SJSA1 (cell line): Measurements from ENCODE around the gene PRKX. TPM values are rescaled to one million over a fixed set of nuclear protein-coding genes. Genes with fewer than 3 reads are reported as not detected.
"Not testable (repeated sequence)": the region's sequence is repeated elsewhere in the genome, so short reads cannot be mapped to it uniquely, and the experiment has no call there.

Experiments used
- DNase-seq, 2 experiments: peaks; one replicate each; pipeline ENCODE4 v3.0.0-alpha.2; 2015 to 2020; ENCODE audit warnings: low spot score in 2 of 2, low read depth in 1 of 2
- H3K27ac ChIP-seq: fragments of 250-450 bp; sonication (Bioruptor Pico); 2 replicates; pipeline ENCODE4 v1.5.1; 2020; ENCODE audit warnings: mild to moderate bottlenecking, moderate library complexity
- H3K27me3 ChIP-seq: fragments of 250-450 bp; sonication (Bioruptor Pico); replicated peaks from 2 replicates; pipeline ENCODE4 v1.5.1; 2020; ENCODE audit warnings: mild to moderate bottlenecking, moderate library complexity
- H3K36me3 ChIP-seq: fragments of 250-450 bp; sonication (Bioruptor Pico); 2 replicates; pipeline ENCODE4 v1.5.1; 2020; ENCODE audit warnings: mild to moderate bottlenecking
- H3K4me1 ChIP-seq: fragments of 250-450 bp; sonication (Bioruptor Pico); replicated peaks from 2 replicates; pipeline ENCODE4 v1.6.1; 2021; ENCODE audit warnings: mild to moderate bottlenecking
- H3K4me3 ChIP-seq: fragments of 250-450 bp; sonication (Bioruptor Pico); 2 replicates; pipeline ENCODE4 v1.5.1; 2020; ENCODE audit warnings: mild to moderate bottlenecking
- H3K9me3 ChIP-seq: fragments of 250-450 bp; sonication (Bioruptor Pico); replicated peaks from 2 replicates; pipeline ENCODE4 v1.5.1; 2020; ENCODE audit warnings: mild to moderate bottlenecking
- total RNA-seq: library from RNA; depleted of rRNA; stranded (reverse); fragments of >200 nt; shearing (Covaris generic); gene quantifications from 2 replicates; pipeline ENCODE4 v1.2.3, GENCODE V29; 2014; rRNA removed

Gene PRKX
- total RNA-seq = 3.7 and 8.3 TPM in 2 replicates

DNA sequence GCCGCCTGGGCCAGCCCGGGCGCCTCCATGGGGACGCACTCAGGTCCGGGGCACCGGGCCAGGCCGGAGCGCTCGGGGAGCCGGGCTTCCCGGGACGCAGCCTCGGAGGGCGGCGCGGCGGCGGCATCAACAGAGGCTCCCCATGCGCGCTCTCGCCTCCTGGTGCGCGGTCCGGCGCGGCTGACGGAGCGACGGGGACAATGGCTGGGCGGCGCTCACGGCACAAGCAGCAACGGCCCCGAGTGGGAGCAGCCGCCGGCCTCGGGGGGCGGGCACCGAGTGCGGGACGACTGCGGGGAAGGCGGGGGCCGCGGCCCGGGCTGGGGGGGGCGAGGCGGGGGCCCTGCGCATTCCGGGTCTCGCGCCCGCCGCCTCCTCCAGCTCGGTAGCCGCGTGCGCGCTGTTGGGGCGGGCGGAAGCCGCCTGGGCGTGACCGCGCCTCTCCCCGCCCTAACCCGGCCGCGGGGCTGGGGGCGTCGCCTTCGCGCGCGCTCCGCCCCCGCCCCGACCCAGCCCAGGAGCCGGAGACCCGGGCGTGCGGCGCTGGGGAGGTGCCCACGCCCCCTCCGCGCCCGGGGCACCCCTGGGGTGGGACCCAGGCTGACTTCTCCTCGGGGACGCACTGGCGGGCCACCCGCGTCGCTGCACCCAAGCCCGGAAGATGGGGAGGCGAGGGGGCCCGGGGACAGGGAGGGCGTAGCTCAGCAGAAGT lies at the start of gene PRKX:
TSS of gene PRKX (minus strand) at position 425 of the 712 bp plus-strand sequence. CDS start at position 29, 396 bp downstream.
- Histone ChIP-seq H3K4me3 (peak within 1 kb of the TSS; percentile 65), H3K9me3 (no peaks in the 10 kb centered on the region), H3K36me3 (no peaks in the 10 kb centered on the region), H3K4me1 (no peaks in the 10 kb centered on the region), H3K27ac (no peak within 1 kb of the TSS), H3K27me3 (no peaks in the 10 kb centered on the region)
- peak; percentile 38 to 47 for DNase-seq

DNA sequence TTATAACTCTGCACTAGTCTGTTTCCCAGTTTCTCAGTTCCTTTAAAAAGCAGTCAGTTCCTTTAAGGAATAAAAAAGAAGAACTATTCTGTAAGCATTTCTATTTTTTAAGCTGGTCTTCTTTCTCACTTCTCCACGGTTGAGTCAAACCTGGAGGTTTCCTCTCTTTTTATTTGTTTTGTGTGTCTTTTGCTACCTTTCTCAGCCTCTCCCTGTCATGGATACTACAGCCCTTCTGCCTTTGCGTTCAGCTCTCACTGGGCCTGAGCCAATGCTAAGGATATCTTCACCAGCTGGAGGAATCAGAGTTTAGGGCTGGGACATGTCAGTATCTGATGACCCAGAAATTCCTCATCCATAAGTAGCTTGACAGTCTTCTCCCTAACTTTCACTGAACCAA lies 49.7 kb upstream of the PRKX start:
- Histone ChIP-seq H3K4me1 (no peaks in the 10 kb centered on the region), H3K36me3 (no peaks in the 10 kb centered on the region), H3K27me3 (no peaks in the 10 kb centered on the region)

DNA sequence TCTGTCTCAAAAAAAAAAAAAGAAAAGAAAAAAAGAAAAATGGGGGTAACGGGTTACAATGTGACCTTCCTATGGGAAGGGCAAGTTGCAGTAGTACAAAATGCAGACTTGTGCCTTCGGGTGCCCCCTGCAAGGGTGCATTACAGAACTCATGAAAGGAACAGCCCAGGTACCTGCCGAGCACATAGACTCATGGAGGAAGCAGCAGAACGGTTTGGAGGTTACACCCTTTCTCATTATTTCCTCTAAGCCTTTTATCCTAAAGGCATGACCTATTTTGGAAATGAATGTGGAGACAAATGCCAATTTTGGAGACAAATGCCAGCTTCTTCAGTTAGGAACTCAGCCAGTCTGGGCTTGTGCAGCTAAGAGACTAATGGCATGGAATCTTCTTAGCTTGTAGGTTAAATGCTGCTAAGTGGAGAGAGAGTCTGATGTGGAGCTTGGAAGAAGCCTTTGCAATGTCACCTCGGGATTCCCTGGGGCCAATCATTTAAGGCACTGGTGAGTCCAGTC lies 44.1 kb upstream of the PRKX start:
- H3K27me3 ChIP-seq = no peaks in the 10 kb centered on the region
- H3K4me1 ChIP-seq = no peaks in the 10 kb centered on the region
- no peaks in the 10 kb centered on the region for H3K36me3 ChIP-seq
- no peak overlapping the region for H3K27ac ChIP-seq
- no peak overlapping the region for H3K4me3 ChIP-seq
- DNase-seq = no peak
- no peaks in the 10 kb centered on the region for H3K9me3 ChIP-seq

More for the DNA sequence above, 49.7 kb upstream of the PRKX start:
- Histone ChIP-seq H3K27ac (no peak overlapping the region), H3K4me3 (no peak overlapping the region), H3K9me3 (no peaks in the 10 kb centered on the region)
- DNase-seq = no peak

DNA sequence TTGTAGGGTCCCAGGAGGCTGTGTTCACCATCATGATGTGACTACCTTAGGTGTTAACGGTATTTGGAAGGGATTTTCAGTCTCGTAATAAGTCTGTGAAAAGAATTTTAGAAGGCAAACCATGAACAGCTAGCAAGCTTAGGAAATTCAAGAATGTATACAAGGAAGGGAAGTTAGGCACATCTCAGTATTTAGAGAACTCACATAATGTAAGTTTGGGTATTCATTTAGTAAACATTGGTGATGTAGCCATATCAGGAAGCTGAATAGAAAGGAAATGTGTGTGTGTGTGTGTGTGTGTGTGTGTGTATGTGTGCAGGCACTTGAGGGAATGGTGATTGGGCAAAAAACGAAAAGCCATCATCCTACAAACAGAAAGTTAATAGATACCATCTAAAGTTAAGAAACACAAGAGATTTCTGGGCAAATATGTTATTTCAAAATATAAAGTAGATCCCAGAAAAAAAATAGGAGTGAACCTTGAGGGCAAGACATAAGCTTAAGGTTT lies 34.7 kb upstream of the PRKX start:
- DNase-seq = no peak
- no peaks in the 10 kb centered on the region for H3K36me3 ChIP-seq
- no peak overlapping the region for H3K4me3 ChIP-seq
- no peaks in the 10 kb centered on the region for H3K4me1 ChIP-seq
- no peaks in the 10 kb centered on the region for H3K9me3 ChIP-seq
- no peaks in the 10 kb centered on the region for H3K27me3 ChIP-seq
- H3K27ac ChIP-seq = no peak overlapping the region

DNA sequence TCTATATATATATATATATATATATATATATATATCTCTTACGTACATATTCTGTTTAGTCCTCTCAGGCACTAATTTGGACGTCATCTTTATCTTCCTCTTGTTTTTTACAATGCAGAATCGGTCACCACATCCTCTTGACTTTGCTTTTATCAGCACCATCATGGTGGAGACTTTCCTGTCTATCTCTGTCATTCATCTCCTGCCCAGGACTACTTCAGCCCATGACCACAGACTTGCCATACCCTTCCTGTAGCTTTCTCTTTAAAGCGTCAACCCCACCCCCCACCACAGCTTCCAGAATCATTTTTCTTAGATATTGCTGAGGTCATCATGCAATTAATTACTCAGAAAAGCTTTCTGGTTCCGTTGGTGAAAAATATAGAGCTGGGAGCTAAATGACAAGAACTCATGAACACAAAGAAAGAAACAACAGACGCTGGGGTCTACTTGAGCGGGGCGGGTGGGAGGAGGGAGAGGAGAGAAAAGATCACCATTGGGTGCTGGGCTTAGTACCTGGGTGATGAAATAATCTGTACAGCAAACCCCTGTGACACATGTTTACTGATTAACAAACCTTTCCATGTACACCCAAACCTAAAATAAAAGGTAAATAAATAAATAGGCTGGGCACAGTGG lies 30.5 kb upstream of the PRKX start:
- Histone ChIP-seq H3K4me3 (no peak overlapping the region), H3K27ac (no peak overlapping the region), H3K4me1 (no peaks in the 10 kb centered on the region), H3K36me3 (no peaks in the 10 kb centered on the region), H3K9me3 (no peaks in the 10 kb centered on the region), H3K27me3 (no peaks in the 10 kb centered on the region)
- no peak for DNase-seq

DNA sequence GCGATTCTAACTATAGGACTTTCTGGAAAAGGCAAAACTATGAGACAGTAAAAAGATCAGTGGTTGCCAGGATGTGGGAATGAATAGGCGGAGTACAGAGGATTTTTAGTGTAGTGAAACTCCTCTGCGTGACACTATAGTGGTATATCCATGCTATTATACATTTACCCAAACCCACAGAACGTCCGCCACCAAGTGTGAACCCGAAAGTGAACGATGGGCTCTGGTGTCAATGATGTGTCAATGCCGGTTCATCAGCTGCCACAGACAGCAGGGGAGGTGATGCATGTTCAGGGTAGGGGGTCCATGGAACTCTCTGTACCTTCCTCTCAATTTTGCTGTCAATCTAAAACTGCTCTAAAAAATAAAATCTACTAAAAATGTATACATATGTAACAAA lies 27.5 kb upstream of the PRKX start:
- H3K4me3 ChIP-seq, H3K27ac ChIP-seq, H3K4me1 ChIP-seq, H3K36me3 ChIP-seq, H3K9me3 ChIP-seq, H3K27me3 ChIP-seq, DNase-seq: not testable (repeated sequence)

DNA sequence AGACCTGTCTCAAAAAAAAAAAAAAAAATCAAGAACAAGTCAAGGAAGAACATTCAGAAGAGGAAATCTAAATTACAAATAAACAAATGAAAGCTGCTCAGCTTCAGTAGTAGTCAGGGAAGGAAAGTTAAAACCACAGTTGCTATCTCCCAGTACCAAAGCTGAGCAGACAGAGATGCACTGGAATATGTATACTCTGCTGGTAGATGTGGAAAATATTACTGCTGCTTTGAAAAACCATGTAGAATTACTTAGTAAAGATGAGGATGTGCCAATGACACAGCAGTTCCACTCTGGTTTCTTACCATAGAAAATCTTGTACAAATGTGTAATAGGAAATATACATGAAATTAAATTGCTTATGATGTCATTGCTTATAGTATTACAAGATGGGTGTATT lies 25.1 kb upstream of the PRKX start:
- Histone ChIP-seq H3K27ac (no peak overlapping the region), H3K27me3 (no peaks in the 10 kb centered on the region), H3K9me3 (no peaks in the 10 kb centered on the region), H3K4me1 (no peaks in the 10 kb centered on the region), H3K36me3 (no peaks in the 10 kb centered on the region), H3K4me3 (no peak overlapping the region)
- no peak for DNase-seq

DNA sequence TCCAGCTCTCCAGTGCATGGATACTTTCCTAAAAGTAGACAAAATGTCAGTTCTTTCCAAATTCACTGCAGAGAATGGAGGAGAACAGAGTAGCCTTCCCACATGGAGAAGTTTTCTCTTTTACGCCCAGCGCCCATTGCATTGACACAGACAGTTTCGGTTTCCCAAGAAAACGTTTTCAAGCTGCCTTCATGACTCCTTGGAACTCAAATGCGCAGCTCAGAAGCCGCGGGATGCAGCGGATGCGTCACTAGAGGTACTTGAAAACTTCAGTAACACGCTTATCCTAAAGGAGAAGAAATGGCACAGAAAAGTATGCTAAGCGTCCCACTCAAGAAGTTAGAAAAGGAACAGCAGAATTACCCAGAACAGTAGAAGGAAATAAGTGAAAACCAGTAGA lies 23.1 kb upstream of the PRKX start:
- H3K27me3 ChIP-seq, H3K4me3 ChIP-seq, H3K27ac ChIP-seq, H3K36me3 ChIP-seq, H3K9me3 ChIP-seq, DNase-seq, H3K4me1 ChIP-seq: not testable (repeated sequence)

DNA sequence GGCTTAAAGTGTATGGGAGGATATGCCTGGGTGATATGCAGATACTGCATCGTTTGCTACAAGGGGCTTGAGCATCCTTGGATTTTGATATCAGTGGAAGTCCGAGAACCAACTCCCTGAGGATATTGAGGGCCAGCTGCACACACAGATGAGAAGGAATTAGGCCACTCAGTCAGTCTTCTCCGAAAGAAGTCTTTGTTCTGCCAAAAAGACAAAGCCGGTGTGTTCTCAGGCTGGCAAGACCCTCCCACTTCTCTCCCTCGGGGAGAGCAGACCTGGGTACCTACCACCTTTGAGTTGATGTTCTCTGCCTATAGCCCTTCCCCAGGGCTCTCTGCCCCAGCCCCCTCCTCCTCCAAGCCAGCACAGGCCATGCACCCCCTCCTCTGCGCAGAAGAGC lies 22.4 kb upstream of the PRKX start:
- not testable (repeated sequence) for DNase-seq, H3K27ac ChIP-seq, H3K4me1 ChIP-seq, H3K9me3 ChIP-seq, H3K4me3 ChIP-seq, H3K36me3 ChIP-seq, H3K27me3 ChIP-seq

DNA sequence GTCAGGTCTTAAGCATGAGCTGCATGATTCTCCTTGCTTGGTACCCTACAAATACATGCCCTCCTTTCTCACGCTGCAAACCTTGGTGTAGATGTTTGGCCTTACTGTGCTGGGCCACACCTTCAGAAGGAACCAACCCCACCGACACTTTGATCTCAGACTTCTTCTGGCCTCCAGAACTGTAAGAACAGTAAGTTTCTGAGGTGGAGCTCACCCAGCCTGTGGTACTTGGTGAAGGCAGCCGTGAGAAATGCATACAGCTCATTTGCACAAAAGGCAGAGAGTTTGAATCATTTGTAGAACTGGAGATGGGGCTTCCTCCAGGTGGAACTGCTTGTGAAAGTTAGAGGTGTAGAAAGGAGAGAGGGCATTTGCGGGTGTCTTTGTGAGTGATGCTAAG lies 21.0 kb upstream of the PRKX start:
- not testable (repeated sequence) for H3K27me3 ChIP-seq, H3K36me3 ChIP-seq, DNase-seq, H3K9me3 ChIP-seq, H3K4me3 ChIP-seq, H3K27ac ChIP-seq, H3K4me1 ChIP-seq

DNA sequence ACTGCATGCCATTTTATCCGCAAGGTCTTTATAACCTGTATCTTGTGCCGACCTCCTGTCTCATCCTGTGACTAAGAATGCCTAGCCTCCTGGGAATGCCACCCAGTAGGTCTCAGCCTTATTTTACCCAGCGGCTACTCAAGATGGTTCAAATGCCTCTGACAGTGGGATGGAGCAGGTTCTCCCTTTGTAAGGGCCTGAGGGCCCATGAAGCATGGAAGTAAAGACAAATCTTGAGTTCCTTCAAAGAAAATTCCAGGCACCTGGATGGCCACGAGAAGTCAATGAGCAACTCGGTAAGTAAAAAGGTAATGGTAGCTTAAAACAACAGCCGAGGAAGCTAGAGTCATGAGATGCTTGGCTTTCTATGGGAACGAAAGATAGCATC lies 19.6 kb upstream of the PRKX start:
- no peaks in the 10 kb centered on the region for H3K9me3 ChIP-seq
- H3K27ac ChIP-seq = no peak overlapping the region

DNA sequence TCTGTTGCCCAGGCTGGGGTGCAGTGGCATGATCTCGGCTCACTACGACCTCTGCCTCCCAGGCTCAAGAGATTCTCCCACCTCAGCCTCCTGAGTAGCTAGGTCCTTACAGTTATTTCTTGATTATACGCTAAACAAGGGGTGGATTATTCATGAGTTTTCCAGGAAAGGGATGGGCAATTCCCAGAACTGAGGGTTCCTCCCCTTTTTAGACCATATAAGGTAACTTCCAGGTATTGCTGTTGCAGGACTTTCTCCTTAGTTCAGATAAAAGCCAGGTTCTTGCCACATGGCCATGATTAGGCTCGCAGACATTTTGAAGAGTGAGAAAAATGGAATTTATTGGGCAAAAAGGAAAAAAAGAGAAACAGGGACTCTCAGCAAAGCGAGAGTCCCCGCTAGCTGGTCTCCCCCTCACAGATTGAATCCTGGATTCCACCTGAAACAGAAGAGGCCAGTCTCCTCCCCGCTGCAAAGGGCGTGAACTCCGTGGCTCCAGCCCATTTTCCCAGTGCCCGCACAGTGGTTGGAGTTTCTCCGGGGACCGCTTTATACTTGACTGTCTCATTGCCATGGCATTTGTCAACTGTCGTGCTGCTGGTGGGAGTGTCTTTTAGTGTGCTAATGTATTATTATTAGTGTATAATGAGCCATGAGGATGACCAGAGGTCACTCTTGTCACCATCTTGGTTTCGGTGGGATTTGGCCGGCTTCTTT lies 19.0 kb upstream of the PRKX start:
- not testable (repeated sequence) for H3K4me3 ChIP-seq, H3K27me3 ChIP-seq, H3K27ac ChIP-seq, H3K4me1 ChIP-seq, H3K9me3 ChIP-seq, H3K36me3 ChIP-seq, DNase-seq

More for the DNA sequence above, 19.6 kb upstream of the PRKX start:
- Histone ChIP-seq H3K27me3 (no peaks in the 10 kb centered on the region), H3K4me1 (0 out of 2 replicates have a peak, but pooled peaks cover 4% of the 10 kb centered on the region), H3K36me3 (no peaks in the 10 kb centered on the region), H3K4me3 (no peak overlapping the region)
- DNase-seq = no peak

DNA sequence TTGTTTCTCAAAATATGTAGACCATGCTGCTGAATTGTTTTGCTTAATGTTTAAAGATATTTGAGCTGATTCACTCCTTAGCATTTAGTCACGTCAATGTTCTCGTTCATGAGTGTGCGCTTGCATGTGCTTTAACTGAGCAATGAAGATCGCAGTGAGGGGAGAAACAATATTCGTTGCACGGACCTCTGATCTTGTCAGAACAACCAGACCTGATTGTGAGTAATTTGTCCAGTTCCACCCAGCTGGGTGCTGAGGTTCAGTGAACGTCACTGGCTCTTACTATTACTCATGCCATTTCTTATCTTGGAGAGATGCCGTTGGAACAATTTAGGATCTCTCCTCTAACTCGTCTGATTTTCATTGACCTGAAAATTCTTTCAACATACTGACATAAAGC lies 15.0 kb upstream of the PRKX start:
- no peak overlapping the region for H3K27ac ChIP-seq
- H3K36me3 ChIP-seq = no peaks in the 10 kb centered on the region
- H3K4me3 ChIP-seq = no peak overlapping the region
- H3K4me1 ChIP-seq = 0 out of 2 replicates have a peak, but pooled peaks cover 7% of the 10 kb centered on the region
- DNase-seq = peak; percentile 28 to 37
- H3K9me3 ChIP-seq = no peaks in the 10 kb centered on the region
- no peaks in the 10 kb centered on the region for H3K27me3 ChIP-seq

DNA sequence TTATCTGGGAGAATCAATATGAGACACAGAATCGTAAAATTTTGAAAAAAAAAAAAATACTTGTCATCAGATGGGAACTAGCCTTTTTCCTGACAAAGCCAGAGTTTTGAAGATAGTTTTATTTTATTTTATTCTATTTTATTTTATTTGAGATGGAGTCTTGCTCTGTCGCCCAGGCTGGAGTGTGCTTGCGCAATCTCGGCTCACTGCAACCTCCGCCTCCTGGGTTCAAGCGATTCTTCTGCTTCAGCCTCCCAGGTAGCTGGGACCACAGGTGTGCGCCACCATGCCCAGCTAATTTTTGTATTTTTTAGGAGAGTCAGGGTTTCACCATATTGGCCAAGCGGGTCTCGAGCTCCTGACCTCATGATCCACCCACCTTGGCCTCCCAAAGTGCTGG lies 10.0 kb upstream of the PRKX start:
- H3K36me3 ChIP-seq, H3K4me1 ChIP-seq, H3K4me3 ChIP-seq, DNase-seq, H3K27ac ChIP-seq, H3K9me3 ChIP-seq, H3K27me3 ChIP-seq: not testable (repeated sequence)
